Activated CD8-positive, alpha-beta memory T cell treated with anti-CD3 and anti-CD28 coated beads for 24 hours (primary cell): ENCODE results near the gene HLCS.

Source experiments
- DNase-seq: peaks from one replicate; pipeline ENCODE4 v3.0.0-alpha.2; 2020

HLCS gene

DNA sequence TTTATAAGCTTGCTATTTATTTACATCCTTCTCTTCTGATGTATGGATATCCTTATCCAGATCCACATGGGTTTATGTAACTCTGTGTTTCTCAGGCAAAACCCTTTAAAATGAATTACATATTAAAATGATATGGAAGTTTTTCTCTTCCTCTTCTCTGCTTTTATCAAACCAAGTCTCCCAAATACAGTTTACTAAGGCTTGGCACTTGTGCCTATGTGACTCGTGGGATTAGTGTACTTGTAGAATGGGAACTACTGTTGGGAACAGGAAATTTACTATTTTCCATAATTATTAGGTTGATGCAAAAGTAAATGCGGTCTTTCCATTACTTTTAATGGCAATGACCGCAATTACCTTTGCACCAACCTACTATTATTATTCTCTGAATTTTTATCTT lies 252.7 kb downstream of the HLCS start:
- DNase-seq, result no peak

GRCh38 chr21:36710729-36711048 lies 255.8 kb downstream of the HLCS start:
- peak; percentile 49 for DNase-seq

GRCh38 chr21:36709868-36710728 lies 256.4 kb downstream of the HLCS start:
- DNase-seq, result no peak

DNA sequence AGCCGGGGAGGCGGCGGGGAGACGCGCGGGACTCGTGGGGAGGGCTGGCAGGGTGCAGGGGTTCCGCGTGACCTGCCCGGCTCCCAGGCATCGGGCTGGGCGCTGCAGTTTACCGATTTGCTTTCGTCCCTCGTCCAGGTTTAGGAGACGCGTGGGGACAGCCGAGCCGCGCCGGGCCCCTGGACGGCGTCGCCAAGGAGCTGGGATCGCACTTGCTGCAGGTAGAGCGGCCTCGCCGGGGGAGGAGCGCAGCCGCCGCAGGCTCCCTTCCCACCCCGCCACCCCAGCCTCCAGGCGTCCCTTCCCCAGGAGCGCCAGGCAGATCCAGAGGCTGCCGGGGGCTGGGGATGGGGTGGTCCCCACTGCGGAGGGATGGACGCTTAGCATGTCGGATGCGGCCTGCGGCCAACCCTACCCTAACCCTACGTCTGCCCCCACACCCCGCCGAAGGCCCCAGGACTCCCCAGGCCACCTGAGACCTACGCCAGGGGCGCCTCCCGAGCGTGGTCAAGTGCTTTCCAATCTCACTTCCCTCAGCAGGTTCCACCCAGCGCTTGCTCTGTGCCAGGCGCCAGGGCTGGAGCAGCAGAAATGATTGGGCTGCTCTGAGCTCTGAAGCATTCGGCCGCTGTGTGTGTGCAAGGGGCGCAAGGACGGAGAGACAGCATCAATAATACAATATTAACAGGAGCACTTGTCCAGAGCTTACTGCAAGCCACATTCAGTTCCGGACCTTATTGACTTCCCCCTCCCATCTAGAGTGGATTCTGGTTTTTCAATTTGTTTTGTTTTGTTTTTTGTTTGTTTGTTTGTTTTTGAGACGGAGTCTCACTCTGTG lies 257.2 kb downstream of the HLCS start:
- DNase-seq, result no peak

- DNase-seq, result no peak
Measured at GRCh38 chr21:36708286-36709029, 258.0 kb downstream of the HLCS start.

- no peak for DNase-seq
Measured at GRCh38 chr21:36707763-36708285, 258.6 kb downstream of the HLCS start.

GRCh38 chr21:36706951-36707762 lies 259.3 kb downstream of the HLCS start:
- DNase-seq, result no peak

- no peak for DNase-seq
Measured at GRCh38 chr21:36706482-36706852, 260.0 kb downstream of the HLCS start.

GRCh38 chr21:36705679-36706481 lies 260.6 kb downstream of the HLCS start:
- no peak for DNase-seq

GRCh38 chr21:36704958-36705678 lies 261.4 kb downstream of the HLCS start:
- DNase-seq, result no peak

- no peak for DNase-seq
Measured at GRCh38 chr21:36704281-36704957, 262.1 kb downstream of the HLCS start.

DNA sequence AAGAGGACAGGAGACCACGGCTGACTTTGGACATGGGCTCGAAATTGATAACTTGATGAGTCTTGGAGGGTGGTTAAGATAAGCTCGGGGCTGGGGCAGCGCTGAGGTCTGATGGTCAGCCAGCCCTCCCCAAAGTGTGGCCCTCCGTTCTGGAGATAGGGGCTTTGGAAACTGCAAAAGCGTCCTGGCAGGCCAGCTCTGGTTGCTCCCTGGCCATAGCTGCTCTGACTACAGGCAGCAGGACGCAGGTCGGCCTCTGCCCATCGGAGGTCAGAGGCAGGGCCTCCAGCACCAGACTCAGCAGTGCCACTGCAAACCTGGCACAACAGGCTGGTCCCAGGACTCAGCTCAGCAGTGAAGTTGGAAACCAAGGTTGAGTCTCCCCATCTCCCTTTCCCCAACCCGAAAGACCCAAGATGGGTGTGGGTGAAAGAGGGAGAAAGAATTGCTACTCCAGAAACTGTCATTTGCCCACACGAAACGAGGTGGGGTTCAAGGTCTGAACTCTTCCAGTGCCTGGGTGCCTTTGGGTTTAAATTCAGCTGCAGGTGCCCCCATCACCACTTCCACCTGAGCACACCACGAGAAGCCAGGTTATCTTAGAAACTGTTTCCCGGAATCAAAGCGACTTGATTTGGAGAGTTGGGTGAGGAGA lies 262.7 kb downstream of the HLCS start:
- DNase-seq, result no peak

DNA sequence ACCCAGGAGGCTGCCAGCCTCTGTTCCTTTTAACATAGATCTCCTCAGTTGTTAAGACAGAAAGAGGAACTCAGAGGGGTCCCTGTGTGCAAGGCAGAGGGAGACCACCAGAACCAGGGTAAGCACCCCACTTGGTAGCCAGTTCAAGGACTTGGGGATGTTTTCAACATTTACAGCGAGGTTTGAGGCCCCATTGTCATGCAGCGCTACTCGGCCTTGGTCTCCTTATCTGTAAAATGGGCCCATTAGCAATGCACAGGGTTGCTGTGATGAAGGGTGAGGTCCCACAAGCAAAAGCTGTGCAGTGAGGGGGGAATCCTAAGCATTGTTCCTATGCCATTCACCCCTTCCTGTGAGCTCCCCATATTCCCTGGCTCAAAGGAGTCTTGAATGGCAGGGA lies 263.3 kb downstream of the HLCS start:
- DNase-seq, result no peak

DNA sequence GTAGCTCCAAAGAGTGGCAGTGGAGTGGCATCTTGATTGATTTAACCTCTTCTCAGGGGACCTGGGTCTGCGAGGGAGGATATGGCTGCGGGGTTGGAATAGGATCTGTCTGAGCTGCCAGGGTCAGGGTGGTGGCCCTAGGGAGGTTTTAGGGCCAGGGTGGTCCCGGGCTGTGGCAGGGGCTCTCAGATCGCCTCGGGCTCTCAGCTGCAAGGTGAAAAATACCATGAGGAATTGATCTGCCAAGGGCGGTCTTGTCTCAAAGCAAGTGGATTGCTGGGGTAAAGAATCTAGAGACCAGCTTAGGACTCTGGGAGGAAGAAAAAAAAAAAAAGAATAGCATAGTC lies 263.9 kb downstream of the HLCS start:
- DNase-seq, result no peak

DNA sequence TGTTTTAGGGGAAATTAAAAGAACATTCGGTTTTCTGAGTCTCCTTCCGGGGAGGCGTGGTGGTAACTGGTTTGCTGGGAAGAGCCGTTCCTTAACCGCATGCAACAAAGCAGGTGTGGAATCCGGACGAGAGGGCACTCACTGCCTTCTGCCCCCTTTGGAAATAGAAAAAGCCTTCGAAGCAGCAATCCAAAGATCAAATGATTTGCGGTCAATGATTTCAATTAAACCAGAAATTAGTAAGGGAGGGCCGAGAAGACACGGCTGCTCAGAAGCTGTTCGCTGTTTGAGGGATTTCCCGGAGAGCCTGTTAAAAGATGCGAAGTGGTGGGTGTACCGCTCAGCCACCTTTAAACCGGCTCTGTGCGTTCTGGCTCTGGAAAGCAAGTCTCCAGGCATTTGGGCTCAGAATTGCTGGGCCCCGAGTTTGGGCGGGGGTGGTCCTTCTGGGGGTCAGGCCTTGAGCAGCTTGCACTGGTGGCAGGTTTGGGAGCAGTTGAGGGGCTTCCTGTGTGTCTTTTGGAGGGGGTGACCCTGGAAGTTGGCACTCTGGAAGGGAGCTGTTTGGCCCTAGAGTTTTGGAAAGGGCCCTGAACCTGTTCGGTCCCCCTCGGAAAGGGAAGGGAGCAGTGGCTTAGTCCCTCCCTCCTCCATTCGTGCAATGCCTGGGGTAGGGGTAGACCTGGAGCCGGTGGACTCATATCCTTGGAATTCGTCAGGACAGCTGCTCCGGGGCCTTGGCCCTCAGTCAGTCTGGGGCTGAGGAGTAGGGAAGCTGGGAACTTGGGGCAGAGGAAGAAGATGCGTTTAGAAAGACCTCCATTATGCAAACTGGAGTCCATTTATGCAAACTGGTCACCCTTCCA lies 264.5 kb downstream of the HLCS start:
- no peak for DNase-seq

DNA sequence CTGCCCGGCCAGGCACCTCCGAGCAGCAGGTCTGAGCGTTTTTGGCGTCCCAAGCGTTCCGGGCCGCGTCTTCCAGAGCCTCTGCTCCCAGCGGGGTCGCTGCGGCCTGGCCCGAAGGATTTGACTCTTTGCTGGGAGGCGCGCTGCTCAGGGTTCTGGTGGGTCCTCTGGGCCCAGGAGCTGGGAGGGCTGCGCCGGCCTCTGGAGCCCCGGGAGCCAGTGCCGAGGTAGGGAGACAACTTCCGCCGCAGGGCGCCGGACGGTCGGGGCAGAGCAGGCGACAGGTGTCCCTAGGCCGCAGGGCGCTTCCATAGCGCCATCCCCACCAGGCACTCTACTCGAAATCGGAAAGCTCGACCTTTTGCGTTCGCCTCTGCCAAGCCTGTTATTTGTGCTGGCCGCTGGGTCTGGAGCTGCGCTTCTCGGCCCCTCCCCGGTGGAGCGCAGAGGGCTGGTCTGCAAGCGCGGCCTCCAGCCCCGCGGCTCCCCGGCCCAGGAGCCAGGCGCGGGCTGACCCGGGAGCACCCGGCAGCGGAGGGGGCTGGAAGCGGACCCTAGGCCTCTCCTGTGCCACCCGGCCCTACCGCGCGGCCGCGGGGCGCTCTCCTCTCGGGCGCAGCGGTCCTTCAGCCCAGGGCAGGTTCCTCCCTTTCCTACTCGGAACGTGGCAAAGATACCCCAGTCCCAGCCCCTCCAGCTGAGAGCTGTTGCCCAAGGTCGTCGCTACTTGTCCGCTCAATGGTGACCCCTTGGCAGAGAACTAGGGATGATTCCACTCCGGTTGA lies 265.3 kb downstream of the HLCS start:
- no peak for DNase-seq
